GM12892 (cell line): ENCODE results near the gene CBX8.
A peak's percentile ranks its signal among the peaks of the same experiment; 100 is the strongest.

Experiments
- DNase-seq: peaks from one replicate; pipeline ENCODE4 v3.0.0; 2011; ENCODE audit not compliant: insufficient read length
- FAIRE-seq: peaks from 2 replicates; lab custom pipeline; 2011; peaks lifted over from hg19 to GRCh38; lab: Jason Lieb, UNC
- POLR2A ChIP-seq: IDR thresholded peaks from 2 replicates; pipeline ENCODE4 v1.6.1; 2011; ENCODE audit warnings: low read depth, low read length, control low read depth
- POLR2AphosphoS5 ChIP-seq: IDR thresholded peaks from 2 replicates; pipeline ENCODE4 v1.6.1; 2011; ENCODE audit warnings: low read depth, low read length, control low read depth
- TAF1 ChIP-seq: IDR thresholded peaks from 2 replicates; pipeline ENCODE4 v1.6.1; 2011; ENCODE audit warnings: low read depth, mild to moderate bottlenecking, control low read depth, low read length, borderline replicate concordance

The CBX8 gene

GRCh38 chr17:79806863-79807720 is 10.2 kb upstream of the CBX8 start:
- FAIRE-seq (no peak), DNase-seq (no peak)
- TF ChIP-seq POLR2A, result no peak
- TF ChIP-seq TAF1, result no peak
- TF ChIP-seq POLR2AphosphoS5, result no peak

GRCh38 chr17:79806446-79806760 is 9.5 kb upstream of the CBX8 start:
- DNase-seq, result no peak
- FAIRE-seq, result no peak
- TF ChIP-seq TAF1 (no peak), POLR2AphosphoS5 (no peak)

GRCh38 chr17:79804856-79805696 is 8.2 kb upstream of the CBX8 start:
- DNase-seq (no peak), FAIRE-seq (no peak)
- TF ChIP-seq POLR2A (no peak), TAF1 (no peak), POLR2AphosphoS5 (no peak)

DNA sequence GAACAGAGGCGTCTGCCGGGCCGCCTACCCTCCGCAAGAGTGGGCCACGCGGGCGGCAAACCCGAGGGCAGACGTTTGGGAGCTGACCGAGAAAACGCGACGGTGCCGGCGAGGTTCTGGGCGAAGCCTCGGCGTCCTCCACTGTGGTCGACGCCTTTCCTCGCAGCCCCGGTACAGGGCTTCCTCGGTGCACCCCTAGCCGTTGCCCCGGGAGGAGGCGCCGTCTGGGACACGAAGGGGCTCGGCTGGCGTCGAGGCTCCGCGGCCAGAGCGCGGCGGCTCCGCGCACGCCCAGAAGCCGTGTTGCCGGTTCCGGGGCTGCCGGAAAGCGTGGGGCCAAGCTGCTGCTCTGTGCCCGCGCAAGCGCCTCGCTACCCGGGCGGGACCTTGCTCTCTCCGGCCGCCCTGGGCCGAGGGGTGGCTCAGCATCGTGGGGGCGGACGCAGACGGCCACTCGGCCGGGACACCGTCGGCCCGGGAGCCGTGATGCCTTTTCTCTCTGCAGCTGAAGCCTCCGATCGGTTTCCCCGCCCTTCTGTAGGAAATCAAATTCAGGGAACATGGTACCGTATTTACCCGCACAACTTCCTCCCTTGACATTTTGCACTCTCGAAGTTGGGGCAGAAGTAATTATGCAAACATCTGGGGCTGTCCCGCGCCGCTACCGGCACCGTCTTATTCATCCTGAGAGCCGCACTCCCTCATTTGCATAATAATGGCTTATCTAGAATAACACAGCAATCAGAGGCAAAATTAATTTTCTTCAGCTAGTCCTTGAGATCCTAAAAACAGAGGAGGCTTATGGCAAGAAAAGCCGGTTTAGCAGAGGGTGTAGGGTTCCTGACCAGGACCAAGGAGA is 7.3 kb upstream of the CBX8 start:
- DNase-seq (no peak), FAIRE-seq (peak; percentile 91)
- TF ChIP-seq POLR2A (peak; percentile 24; the same call in 1 of the 2 replicates), TAF1 (no peak), POLR2AphosphoS5 (no peak)

DNA sequence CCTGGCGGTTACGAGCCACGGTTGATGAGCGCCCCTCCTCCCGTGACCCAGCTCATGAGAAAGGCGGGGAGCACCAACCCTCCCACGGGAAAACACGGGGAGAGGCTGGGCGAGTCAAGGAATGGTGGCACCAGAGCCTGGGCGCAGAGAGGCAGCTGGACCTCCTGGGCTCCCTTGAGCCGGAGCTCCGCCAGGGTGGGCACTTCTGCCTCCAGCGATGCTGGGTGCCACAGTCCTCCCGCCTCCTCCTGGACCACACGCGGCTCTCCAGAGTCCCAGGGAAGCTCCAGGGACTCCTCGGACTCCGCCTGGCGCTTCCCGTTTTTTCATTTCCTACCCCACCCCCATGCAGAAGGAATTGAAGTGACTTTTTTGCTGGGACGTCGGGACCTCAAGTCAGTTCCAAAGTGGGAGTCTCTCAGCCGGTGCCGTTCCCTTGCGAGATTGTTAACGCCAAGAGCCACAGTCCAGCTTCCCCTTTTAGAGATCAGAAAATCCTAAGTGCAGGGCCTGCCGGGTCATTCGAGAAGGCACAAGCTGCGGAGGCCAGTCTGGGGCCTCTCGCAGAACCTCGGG is 6.6 kb upstream of the CBX8 start:
- no peak for FAIRE-seq
- DNase-seq, result no peak
- TF ChIP-seq TAF1 (no peak), POLR2AphosphoS5 (no peak), POLR2A (no peak)

DNA sequence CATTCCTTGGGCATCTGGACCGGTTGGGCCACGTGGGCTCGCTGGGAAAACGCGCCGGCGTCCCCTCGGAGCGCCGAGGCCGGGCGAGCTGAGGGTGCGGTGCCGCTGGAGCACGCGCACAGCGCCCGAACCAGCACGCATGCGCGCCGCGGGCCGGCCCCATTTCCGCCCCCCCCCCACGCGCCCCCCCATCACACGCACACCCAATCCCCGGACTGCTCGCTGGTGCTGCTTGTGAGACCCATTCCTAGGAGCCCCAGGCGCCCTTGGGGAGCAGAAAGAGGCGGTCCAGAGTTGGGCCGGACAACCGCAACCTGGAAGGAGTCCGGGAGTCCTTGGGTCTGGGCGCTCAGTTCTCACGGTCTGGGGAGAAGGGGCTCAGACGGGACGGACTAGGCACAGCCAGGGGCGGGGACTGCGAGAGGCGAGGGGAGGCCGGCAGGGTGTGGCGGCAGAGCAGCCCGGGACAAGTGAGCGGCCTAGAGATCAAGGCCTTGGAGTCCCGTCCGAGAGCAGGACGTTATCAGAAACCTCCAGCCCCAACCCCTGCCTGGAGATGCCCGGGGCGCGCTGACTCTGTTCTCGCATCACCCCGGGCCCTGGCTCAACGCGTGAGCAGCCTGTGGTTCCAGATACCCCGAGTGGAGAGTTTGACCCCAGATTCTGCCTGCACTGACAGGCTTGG is 6.0 kb upstream of the CBX8 start:
- FAIRE-seq (no peak), DNase-seq (no peak)
- TF ChIP-seq TAF1, result no peak
- no peak for TF ChIP-seq POLR2AphosphoS5
- no peak for TF ChIP-seq POLR2A

DNA sequence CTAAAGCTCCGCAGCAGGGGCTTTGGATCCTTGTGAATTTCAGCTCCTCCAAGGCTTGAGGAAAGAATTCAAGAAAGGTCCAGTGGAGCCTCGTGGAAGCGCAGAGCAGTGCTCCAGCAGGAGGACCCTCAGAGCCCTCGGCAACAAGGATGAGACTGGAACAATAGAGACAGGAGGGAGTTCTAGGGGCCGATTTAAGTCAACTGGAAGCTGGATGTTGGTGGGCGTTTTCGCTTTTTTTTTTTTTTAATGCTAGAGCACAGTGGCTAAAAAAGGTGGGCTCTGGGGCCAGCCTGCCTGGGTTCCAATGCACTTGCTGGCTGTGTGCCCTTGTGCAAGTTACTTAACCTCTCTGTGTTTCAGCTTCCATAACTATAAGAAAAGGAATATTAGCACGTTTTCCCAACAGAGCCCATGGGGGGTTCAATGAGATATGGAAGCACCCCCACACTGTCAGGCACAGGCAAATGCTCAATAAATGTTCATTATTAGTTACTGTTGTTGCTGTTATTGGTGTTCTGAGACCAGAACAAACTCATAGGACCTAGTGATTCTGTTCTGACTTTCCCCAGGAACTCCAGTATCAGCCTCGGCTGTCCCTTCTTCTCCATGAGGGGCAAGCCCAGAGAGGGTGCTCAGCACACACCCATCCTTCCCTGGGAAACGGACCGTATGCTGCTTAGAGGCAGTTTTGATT is 5.3 kb upstream of the CBX8 start:
- FAIRE-seq (no peak), DNase-seq (no peak)
- TF ChIP-seq TAF1 (no peak), POLR2A (no peak), POLR2AphosphoS5 (no peak)

GRCh38 chr17:79801156-79802038 is 4.5 kb upstream of the CBX8 start:
- no peak for FAIRE-seq
- DNase-seq, result no peak
- TF ChIP-seq POLR2A (no peak), TAF1 (no peak), POLR2AphosphoS5 (no peak)
